HepG2 (cell line): ENCODE measurements around the gene SLC6A17. TPM values are rescaled to one million over a fixed set of nuclear protein-coding genes. Genes with fewer than 3 reads are reported as not detected.

ENCODE experiments used
- ATAC-seq: fragments of 200-7000 bp; cut with Tn5 transposase; 3 replicates; pipeline ENCODE4 v1.9.1; 2020; ENCODE audit warnings: mild to moderate bottlenecking, moderate library complexity
- BruUV-seq: library from RNA; stranded (reverse); fragments of 400-500 nt; replicated peaks from 2 replicates; lab custom pipeline; 2021; lab: Mats Ljungman, UMichigan
- CTCF ChIA-PET: fragments of 300-600 bp; formaldehyde crosslinking; extraction: SDS; loops from one replicate; lab custom pipeline; 2021; ENCODE audit warnings: low total read pairs, inconsistent platforms, low intra/inter-chr PET ratio; lab: Yijun Ruan, JAX
- POLR2A ChIA-PET: fragments of 350-600 bp; sonication (Branson Sonifier 250); formaldehyde crosslinking; loops from one replicate; lab custom pipeline; 2020; ENCODE audit warnings: antibody characterized with exemption, inconsistent platforms; lab: Yijun Ruan, JAX
- DNase-seq: peaks from one replicate; pipeline ENCODE4 v3.0.0-alpha.2; 2015; ENCODE audit warnings: low spot score
- FAIRE-seq: peaks from 3 replicates; lab custom pipeline; 2011; peaks lifted over from hg19 to GRCh38; lab: Jason Lieb, UNC
- H2AFZ ChIP-seq: one replicate; pipeline ENCODE4 v1.6.1; 2011; ENCODE audit warnings: low read length, inconsistent platforms
- H3K27ac ChIP-seq: fragments of 300-600 bp; 3 replicates; pipeline ENCODE4 v1.8.0; 2011; ENCODE audit warnings: mixed run types, mild to moderate bottlenecking, mixed read lengths, low read length, inconsistent platforms; ENCODE audit not compliant: insufficient read depth; ENCODE audit errors: extremely low read length
- H3K27me3 ChIP-seq, 2 experiments: fragments of 200-600 bp in 1 of 2; 2 replicates in 1 of 2; 3 replicates in 1 of 2; pipeline versions ENCODE4 v1.6.0 to v1.8.0; 2011; ENCODE audit warnings: low read length in 2 of 2, mild to moderate bottlenecking in 2 of 2, moderate library complexity in 2 of 2, inconsistent platforms in 1 of 2; ENCODE audit not compliant: insufficient read depth in 2 of 2, control insufficient read depth in 1 of 2
- H3K36me3 ChIP-seq, 2 experiments: fragments of 200-600 bp in 1 of 2; replicated peaks in 1 of 2; 2 replicates in 1 of 2; 3 replicates in 1 of 2; pipeline versions ENCODE4 v1.5.1 to v1.8.0; 2011; ENCODE audit warnings: low read length in 2 of 2, inconsistent platforms in 1 of 2; ENCODE audit not compliant: insufficient read depth in 2 of 2, control insufficient read depth in 1 of 2
- H3K4me1 ChIP-seq: 2 replicates; pipeline ENCODE4 v1.5.1; 2012; ENCODE audit warnings: low read length, inconsistent platforms; ENCODE audit not compliant: insufficient read depth
- H3K4me2 ChIP-seq: 2 replicates; pipeline ENCODE4 v1.6.0; 2011; ENCODE audit warnings: low read depth, low read length, inconsistent platforms
- H3K4me3 ChIP-seq, 3 experiments: fragments of 200-600 bp in 1 of 3; sonication (generic), shearing (Covaris generic) in 1 of 3; replicated peaks in 1 of 3; 2 replicates each; pipeline ENCODE4 v1.5.1; 2011 to 2016; ENCODE audit warnings: low read length in 3 of 3, inconsistent platforms in 2 of 3, low read depth in 2 of 3, mild to moderate bottlenecking in 2 of 3, control low read depth in 1 of 3, mixed read lengths in 1 of 3; ENCODE audit not compliant: insufficient read depth in 1 of 3
- H3K79me2 ChIP-seq: one replicate; pipeline ENCODE4 v1.6.1; 2011; ENCODE audit warnings: low read length, inconsistent platforms; ENCODE audit not compliant: insufficient read depth
- H3K9ac ChIP-seq: 2 replicates; pipeline ENCODE4 v1.6.0; 2011; ENCODE audit warnings: mild to moderate bottlenecking, low read depth, low read length, inconsistent platforms; ENCODE audit not compliant: insufficient read depth
- H3K9me3 ChIP-seq: 2 replicates; pipeline ENCODE4 v1.5.1; 2012; ENCODE audit warnings: mild to moderate bottlenecking, low read length
- H4K20me1 ChIP-seq: 2 replicates; pipeline ENCODE4 v1.6.0; 2011; ENCODE audit warnings: inconsistent platforms, mild to moderate bottlenecking, low read length, moderate library complexity; ENCODE audit not compliant: insufficient read depth
- AHR ChIP-seq: IDR thresholded peaks from 2 replicates; pipeline ENCODE4 v1.6.1; 2018; ENCODE audit warnings: missing genetic modification reagents, missing compliant biosample characterization
- ARNTL ChIP-seq: sonication (generic); formaldehyde crosslinking; IDR thresholded peaks from 2 replicates; pipeline ENCODE4 v1.4.0; 2020; ENCODE audit warnings: mild to moderate bottlenecking, missing genetic modification reagents
- GPN1 ChIP-seq: sonication (generic); formaldehyde crosslinking; IDR thresholded peaks from 2 replicates; pipeline ENCODE4 v1.5.1; 2020; ENCODE audit warnings: missing genetic modification reagents, borderline replicate concordance
- KDM1A ChIP-seq: IDR thresholded peaks from 2 replicates; pipeline ENCODE4 v1.6.1; 2016; ENCODE audit warnings: missing compliant biosample characterization
- ZNF644 ChIP-seq: IDR thresholded peaks from 2 replicates; pipeline ENCODE4 v1.6.1; 2016; ENCODE audit warnings: low read depth
- WGBS: methylation state at CpG from one replicate; pipeline ENCODE4 v1.1.6; 2017; ENCODE audit warnings: low lambda C conversion rate; 5-methylcytosine and 5-hydroxymethylcytosine counted together
- in situ Hi-C: cut with HindIII; loops from 2 replicates; pipeline ENCODE4 v1.10.0; 2017; ENCODE audit warnings: low pct_unique_long_range_greater_than_20kb; ENCODE audit not compliant: extremely low pct_ligation_motif_present
- intact Hi-C: fragments of 100-400 bp; cut with micrococcal nuclease; formaldehyde crosslinking; loops from one replicate; pipeline ENCODE4 v1.10.0; 2022; ENCODE audit not compliant: unreplicated experiment
- polyA plus RNA-seq, 8 experiments: library from polyadenylated mRNA; depleted of rRNA in 3 of 8; stranded (reverse) in 7 of 8; unstranded in 1 of 8; fragments of >200 nt; fragmentation: Illumina TruSeq in 4 of 8; extraction: Trizol in 4 of 8; gene quantifications; 2 replicates each; pipeline versions ENCODE4 v1.2.1 to v1.2.3, GENCODE V29; 2011 to 2016; ENCODE audit warnings: low read depth in 4 of 8, missing spikeins in 1 of 8, mixed read lengths in 1 of 8; ENCODE audit not compliant: insufficient read depth in 1 of 8
- total RNA-seq, 5 experiments: library from RNA; depleted of rRNA; stranded (reverse); fragments of >200 nt; fragmentation: Illumina TruSeq; extraction: Trizol; gene quantifications; 2 replicates each; pipeline ENCODE4 v1.2.3, GENCODE V29; 2016; ENCODE audit warnings: low read depth in 1 of 5
- TF ChIP-seq, protein P1 (sequence below): sonication (generic); formaldehyde crosslinking; IDR thresholded peaks from 2 replicates; pipeline ENCODE4 v1.8.0; 2022; ENCODE audit warnings: missing genetic modification reagents, mild to moderate bottlenecking, borderline replicate concordance
- TF ChIP-seq, protein P2 (sequence below): sonication (generic); formaldehyde crosslinking; IDR thresholded peaks from 2 replicates; pipeline ENCODE4 v1.8.1; 2022; ENCODE audit warnings: low read depth, mild to moderate bottlenecking, missing genetic modification reagents
- TF ChIP-seq, protein P3 (sequence below): sonication (generic); formaldehyde crosslinking; IDR thresholded peaks from 2 replicates; pipeline ENCODE4 v1.5.0; 2020; ENCODE audit warnings: missing genetic modification reagents
- TF ChIP-seq, protein P4 (sequence below): sonication (generic); formaldehyde crosslinking; IDR thresholded peaks from 2 replicates; pipeline ENCODE4 v1.4.0; 2020; ENCODE audit warnings: missing genetic modification reagents, borderline replicate concordance

The SLC6A17 gene
- total and polyA plus RNA-seq, 2 of the 13 experiments (the other 11 are each of a cell fraction or from before 2014, with no cell fraction given): not detected

DNA sequence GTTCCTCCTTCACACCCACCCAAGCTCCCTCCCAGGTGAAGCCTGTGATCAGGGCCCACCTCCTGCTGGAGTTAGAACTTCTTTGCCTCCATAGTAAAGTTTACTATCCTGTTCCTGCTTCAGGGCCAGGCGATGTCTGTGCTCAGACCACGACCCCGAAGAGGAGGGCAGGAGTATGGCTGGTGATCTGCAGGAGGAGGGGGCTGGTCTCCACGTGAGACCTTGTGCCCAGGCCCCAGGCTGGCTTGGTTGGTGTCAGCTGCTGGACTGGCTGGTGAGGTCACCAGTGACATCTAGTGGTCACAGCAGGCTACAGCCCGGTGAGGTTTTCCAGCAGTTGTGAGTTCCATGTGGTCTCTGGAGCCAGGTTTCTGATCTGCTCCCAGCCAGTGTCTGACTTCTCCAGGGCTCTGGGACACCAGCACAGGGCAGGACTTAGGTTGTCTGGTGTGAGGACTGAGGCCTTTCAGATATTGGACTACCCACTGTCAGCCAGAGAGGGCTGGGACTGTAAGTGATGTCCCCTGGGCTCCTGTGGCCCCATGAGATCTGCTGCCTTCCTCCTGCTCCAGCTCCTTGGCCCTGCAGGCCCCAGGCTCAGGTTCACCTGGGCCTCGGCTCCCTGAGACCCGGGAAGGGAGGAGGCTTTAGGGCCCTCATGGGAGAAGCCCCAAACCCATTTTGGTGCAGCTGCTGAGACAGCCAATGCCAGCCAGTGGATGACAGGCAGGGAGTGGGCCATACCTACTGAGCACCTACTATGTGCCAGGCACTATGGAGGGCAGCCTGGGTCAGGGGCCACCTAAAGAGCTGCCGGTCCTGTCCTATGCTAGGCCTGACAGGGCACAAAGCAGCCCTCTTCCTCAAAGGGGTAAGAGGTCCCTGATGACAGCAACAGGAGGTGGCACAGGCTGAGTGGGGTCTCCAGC is 44.0 kb upstream of the SLC6A17 start:
- no peaks in the 10 kb centered on the region for H4K20me1 ChIP-seq
- no TSS peak for BruUV-seq
- ATAC-seq: peak; percentile 94
- CTCF ChIA-PET: interaction anchor here (0.6 to 2.0 kb wide), 5 partner anchors 17 to 77 kb away, joined by 3 to 20 read pairs (median 9); no protein-coding TSS in a partner anchor
- FAIRE-seq: peak; percentile 80
- H3K4me3 ChIP-seq: no peak overlapping the region
- DNase-seq: peak; percentile 56
- no peak overlapping the region for H3K9ac ChIP-seq
- peaks cover 5 to 39% of the 10 kb centered on the region in 2 experiments; a peak in 4 of 5 replicates for H3K27me3 ChIP-seq
- H3K79me2 ChIP-seq: no peaks in the 10 kb centered on the region
- WGBS: 0% methylated on average over 4 of the region's 8 CpGs
- POLR2A ChIA-PET: interaction anchor here (1.0 kb wide), 1 partner anchor 54 kb away, joined by 3 read pairs; no protein-coding TSS in a partner anchor
- H3K27ac ChIP-seq: no peak overlapping the region
- intact Hi-C loops (loop anchor here (1.0 to 2.0 kb wide), 3 partner anchors 18 to 75 kb away; no protein-coding TSS in a partner anchor), in situ Hi-C loops (loop anchor here (5.0 kb wide), 1 partner anchor 54 kb away; no protein-coding TSS in a partner anchor)
- H3K9me3 ChIP-seq: no peaks in the 10 kb centered on the region
- no peaks in the 10 kb centered on the region for H3K36me3 ChIP-seq
- no peak overlapping the region; the same call in 1 of the 2 replicates for H3K4me2 ChIP-seq
- H2AFZ ChIP-seq: no peak overlapping the region
- no peaks in the 10 kb centered on the region for H3K4me1 ChIP-seq
- TF ChIP-seq ARNTL (peak; percentile 18; the same call in 1 of the 2 replicates), AHR (CRISPR knock-in tag) (no peak), GPN1 (CRISPR knock-in tag) (no peak), KDM1A (CRISPR knock-in tag) (no peak), ZNF644 (CRISPR knock-in tag) (no peak)
- TF ChIP-seq, protein P1, sequence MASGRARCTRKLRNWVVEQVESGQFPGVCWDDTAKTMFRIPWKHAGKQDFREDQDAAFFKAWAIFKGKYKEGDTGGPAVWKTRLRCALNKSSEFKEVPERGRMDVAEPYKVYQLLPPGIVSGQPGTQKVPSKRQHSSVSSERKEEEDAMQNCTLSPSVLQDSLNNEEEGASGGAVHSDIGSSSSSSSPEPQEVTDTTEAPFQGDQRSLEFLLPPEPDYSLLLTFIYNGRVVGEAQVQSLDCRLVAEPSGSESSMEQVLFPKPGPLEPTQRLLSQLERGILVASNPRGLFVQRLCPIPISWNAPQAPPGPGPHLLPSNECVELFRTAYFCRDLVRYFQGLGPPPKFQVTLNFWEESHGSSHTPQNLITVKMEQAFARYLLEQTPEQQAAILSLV (CRISPR knock-in tag): 0 out of 2 replicates have a peak, but pooled peaks have one; percentile 48
- TF ChIP-seq, protein P2, sequence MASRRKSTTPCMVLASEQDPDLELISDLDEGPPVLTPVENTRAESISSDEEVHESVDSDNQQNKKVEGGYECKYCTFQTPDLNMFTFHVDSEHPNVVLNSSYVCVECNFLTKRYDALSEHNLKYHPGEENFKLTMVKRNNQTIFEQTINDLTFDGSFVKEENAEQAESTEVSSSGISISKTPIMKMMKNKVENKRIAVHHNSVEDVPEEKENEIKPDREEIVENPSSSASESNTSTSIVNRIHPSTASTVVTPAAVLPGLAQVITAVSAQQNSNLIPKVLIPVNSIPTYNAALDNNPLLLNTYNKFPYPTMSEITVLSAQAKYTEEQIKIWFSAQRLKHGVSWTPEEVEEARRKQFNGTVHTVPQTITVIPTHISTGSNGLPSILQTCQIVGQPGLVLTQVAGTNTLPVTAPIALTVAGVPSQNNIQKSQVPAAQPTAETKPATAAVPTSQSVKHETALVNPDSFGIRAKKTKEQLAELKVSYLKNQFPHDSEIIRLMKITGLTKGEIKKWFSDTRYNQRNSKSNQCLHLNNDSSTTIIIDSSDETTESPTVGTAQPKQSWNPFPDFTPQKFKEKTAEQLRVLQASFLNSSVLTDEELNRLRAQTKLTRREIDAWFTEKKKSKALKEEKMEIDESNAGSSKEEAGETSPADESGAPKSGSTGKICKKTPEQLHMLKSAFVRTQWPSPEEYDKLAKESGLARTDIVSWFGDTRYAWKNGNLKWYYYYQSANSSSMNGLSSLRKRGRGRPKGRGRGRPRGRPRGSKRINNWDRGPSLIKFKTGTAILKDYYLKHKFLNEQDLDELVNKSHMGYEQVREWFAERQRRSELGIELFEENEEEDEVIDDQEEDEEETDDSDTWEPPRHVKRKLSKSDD (CRISPR knock-in tag): no peak
- TF ChIP-seq, protein P3, sequence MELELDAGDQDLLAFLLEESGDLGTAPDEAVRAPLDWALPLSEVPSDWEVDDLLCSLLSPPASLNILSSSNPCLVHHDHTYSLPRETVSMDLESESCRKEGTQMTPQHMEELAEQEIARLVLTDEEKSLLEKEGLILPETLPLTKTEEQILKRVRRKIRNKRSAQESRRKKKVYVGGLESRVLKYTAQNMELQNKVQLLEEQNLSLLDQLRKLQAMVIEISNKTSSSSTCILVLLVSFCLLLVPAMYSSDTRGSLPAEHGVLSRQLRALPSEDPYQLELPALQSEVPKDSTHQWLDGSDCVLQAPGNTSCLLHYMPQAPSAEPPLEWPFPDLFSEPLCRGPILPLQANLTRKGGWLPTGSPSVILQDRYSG (CRISPR knock-in tag): no peak
- TF ChIP-seq, protein P4, sequence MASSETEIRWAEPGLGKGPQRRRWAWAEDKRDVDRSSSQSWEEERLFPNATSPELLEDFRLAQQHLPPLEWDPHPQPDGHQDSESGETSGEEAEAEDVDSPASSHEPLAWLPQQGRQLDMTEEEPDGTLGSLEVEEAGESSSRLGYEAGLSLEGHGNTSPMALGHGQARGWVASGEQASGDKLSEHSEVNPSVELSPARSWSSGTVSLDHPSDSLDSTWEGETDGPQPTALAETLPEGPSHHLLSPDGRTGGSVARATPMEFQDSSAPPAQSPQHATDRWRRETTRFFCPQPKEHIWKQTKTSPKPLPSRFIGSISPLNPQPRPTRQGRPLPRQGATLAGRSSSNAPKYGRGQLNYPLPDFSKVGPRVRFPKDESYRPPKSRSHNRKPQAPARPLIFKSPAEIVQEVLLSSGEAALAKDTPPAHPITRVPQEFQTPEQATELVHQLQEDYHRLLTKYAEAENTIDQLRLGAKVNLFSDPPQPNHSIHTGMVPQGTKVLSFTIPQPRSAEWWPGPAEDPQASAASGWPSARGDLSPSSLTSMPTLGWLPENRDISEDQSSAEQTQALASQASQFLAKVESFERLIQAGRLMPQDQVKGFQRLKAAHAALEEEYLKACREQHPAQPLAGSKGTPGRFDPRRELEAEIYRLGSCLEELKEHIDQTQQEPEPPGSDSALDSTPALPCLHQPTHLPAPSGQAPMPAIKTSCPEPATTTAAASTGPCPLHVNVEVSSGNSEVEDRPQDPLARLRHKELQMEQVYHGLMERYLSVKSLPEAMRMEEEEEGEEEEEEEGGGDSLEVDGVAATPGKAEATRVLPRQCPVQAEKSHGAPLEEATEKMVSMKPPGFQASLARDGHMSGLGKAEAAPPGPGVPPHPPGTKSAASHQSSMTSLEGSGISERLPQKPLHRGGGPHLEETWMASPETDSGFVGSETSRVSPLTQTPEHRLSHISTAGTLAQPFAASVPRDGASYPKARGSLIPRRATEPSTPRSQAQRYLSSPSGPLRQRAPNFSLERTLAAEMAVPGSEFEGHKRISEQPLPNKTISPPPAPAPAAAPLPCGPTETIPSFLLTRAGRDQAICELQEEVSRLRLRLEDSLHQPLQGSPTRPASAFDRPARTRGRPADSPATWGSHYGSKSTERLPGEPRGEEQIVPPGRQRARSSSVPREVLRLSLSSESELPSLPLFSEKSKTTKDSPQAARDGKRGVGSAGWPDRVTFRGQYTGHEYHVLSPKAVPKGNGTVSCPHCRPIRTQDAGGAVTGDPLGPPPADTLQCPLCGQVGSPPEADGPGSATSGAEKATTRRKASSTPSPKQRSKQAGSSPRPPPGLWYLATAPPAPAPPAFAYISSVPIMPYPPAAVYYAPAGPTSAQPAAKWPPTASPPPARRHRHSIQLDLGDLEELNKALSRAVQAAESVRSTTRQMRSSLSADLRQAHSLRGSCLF (CRISPR knock-in tag): no peak
